ENCODE measurements around the gene GJC3. TPM values are rescaled to one million over a fixed set of nuclear protein-coding genes. Genes with fewer than 3 reads are reported as not detected.
A peak's percentile ranks its signal among the peaks of the same experiment; 100 is the strongest.

Gene GJC3
- total and polyA plus RNA-seq, 2 of the 13 experiments (the other 11 are each of a cell fraction or from before 2014, with no cell fraction given) = 0.75 to 1.4 TPM

- TF ChIP-seq ZBTB26 (CRISPR knock-in tag; IDR thresholded peaks at IDR 0.05; ENCODE audit: borderline replicate concordance) (no peak; the same call in 1 of the 2 replicates), ZNF646 (CRISPR knock-in tag; IDR thresholded peaks at IDR 0.05) (no peak), KAT2B (IDR thresholded peaks at IDR 0.05; ENCODE audit: borderline replicate concordance, low read depth, low read length) (no peak), NR1H2 (CRISPR knock-in tag; IDR thresholded peaks at IDR 0.05; ENCODE audit: borderline replicate concordance, low read depth) (no peak), FOXK2 (IDR thresholded peaks at IDR 0.05) (no peak; the same call in 1 of the 2 replicates), ARID2 (CRISPR knock-in tag; IDR thresholded peaks at IDR 0.05; ENCODE audit: borderline replicate concordance) (no peak), SP1 (IDR thresholded peaks at IDR 0.05) (no peak), SP1 (CRISPR knock-in tag; IDR thresholded peaks at IDR 0.05) (no peak), GZF1 (CRISPR knock-in tag; IDR thresholded peaks at IDR 0.05) (0 out of 2 replicates have a peak, but pooled peaks have one; percentile 70), SMARCC2 (IDR thresholded peaks at IDR 0.05) (no peak), ZNF501 (CRISPR knock-in tag; IDR thresholded peaks at IDR 0.05) (peak; percentile 82), ATF7 (IDR thresholded peaks at IDR 0.05) (no peak), ATF7 (CRISPR knock-in tag; IDR thresholded peaks at IDR 0.05) (no peak), ZNF382 (CRISPR knock-in tag; IDR thresholded peaks at IDR 0.05; ENCODE audit: borderline replicate concordance) (no peak), ZNF615 (CRISPR knock-in tag; IDR thresholded peaks at IDR 0.05; ENCODE audit: borderline replicate concordance) (no peak), NR2F6 (IDR thresholded peaks at IDR 0.05) (no peak), NR2F6 (CRISPR knock-in tag; IDR thresholded peaks at IDR 0.05) (no peak), ZFP82 (CRISPR knock-in tag; IDR thresholded peaks at IDR 0.05; ENCODE audit: borderline replicate concordance) (no peak), MED1 (CRISPR knock-in tag; IDR thresholded peaks at IDR 0.05) (peak; percentile 43; the same call in 1 of the 2 replicates), SYNCRIP (IDR thresholded peaks at IDR 0.05; ENCODE audit: insufficient read depth, low read depth, low read length) (no peak), KAT7 (CRISPR knock-in tag; IDR thresholded peaks at IDR 0.05; ENCODE audit: borderline replicate concordance) (no peak; the same call in 1 of the 2 replicates), ELF3 (CRISPR knock-in tag; IDR thresholded peaks at IDR 0.05) (no peak; the same call in 1 of the 2 replicates), ZNF629 (CRISPR knock-in tag; conservative IDR thresholded peaks at IDR 0.05) (no peak; the same call in 1 of the 2 replicates), FIP1L1 (IDR thresholded peaks at IDR 0.05; ENCODE audit: borderline replicate concordance, insufficient read depth, low read depth, low read length) (no peak), RAD51 (IDR thresholded peaks at IDR 0.05; ENCODE audit: borderline replicate concordance) (no peak)
Observed at GRCh38 chr7:99918959-99919813, 10.2 kb downstream of the GJC3 start, which contains the start of gene TRIM4 (continued).

Data from HepG2 (cell line).